DOHH2 (cell line): ENCODE data around the gene RETREG1.

Experiments used
- H3F3A ChIP-seq: fragments of 200-600 bp; sonication (generic), shearing (Covaris generic); 2 replicates; pipeline ENCODE4 v1.6.0; 2016; ENCODE audit warnings: antibody characterized with exemption, mild to moderate bottlenecking; ENCODE audit not compliant: control insufficient read depth, insufficient read depth
- H3K27ac ChIP-seq: fragments of 200-600 bp; sonication (generic); 2 replicates; pipeline ENCODE4 v1.5.1; 2014; ENCODE audit warnings: low read depth, mild to moderate bottlenecking, low read length, moderate library complexity
- H3K27me3 ChIP-seq: fragments of 200-600 bp; sonication (generic); 2 replicates; pipeline ENCODE4 v1.6.1; 2014; ENCODE audit warnings: mild to moderate bottlenecking, low read length, mixed read lengths; ENCODE audit not compliant: control insufficient read depth
- H3K36me3 ChIP-seq: fragments of 200-600 bp; sonication (generic); 2 replicates; pipeline ENCODE4 v1.6.1; 2014; ENCODE audit warnings: mild to moderate bottlenecking, low read length, moderate library complexity, mixed read lengths; ENCODE audit not compliant: control insufficient read depth
- H3K4me1 ChIP-seq: fragments of 200-600 bp; sonication (generic); 2 replicates; pipeline ENCODE4 v1.6.1; 2014; ENCODE audit warnings: mild to moderate bottlenecking, low read length, mixed read lengths; ENCODE audit not compliant: control insufficient read depth
- H3K4me2 ChIP-seq: fragments of 200-600 bp; sonication (generic); 2 replicates; pipeline ENCODE4 v1.6.0; 2014; ENCODE audit warnings: mild to moderate bottlenecking, low read length, moderate library complexity
- H3K4me3 ChIP-seq: fragments of 200-600 bp; sonication (generic); 2 replicates; pipeline ENCODE4 v1.5.1; 2014; ENCODE audit warnings: mild to moderate bottlenecking, low read length, mixed read lengths
- H3K79me2 ChIP-seq: fragments of 200-600 bp; sonication (generic); 2 replicates; pipeline ENCODE4 v1.6.1; 2014; ENCODE audit warnings: mild to moderate bottlenecking, low read length, mixed read lengths; ENCODE audit not compliant: control insufficient read depth
- H3K9me2 ChIP-seq: fragments of 200-600 bp; sonication (generic); replicated peaks from 2 replicates; pipeline ENCODE4 v1.6.1; 2014; ENCODE audit warnings: mild to moderate bottlenecking, low read length, mixed read lengths; ENCODE audit not compliant: control insufficient read depth
- H3K9me3 ChIP-seq: fragments of 200-600 bp; sonication (generic); 2 replicates; pipeline ENCODE4 v1.6.1; 2014; ENCODE audit warnings: antibody characterized with exemption, low read length, mixed read lengths; ENCODE audit not compliant: control insufficient read depth, insufficient read depth
- H4K20me1 ChIP-seq: fragments of 200-600 bp; sonication (generic); 2 replicates; pipeline ENCODE4 v1.6.0; 2014; ENCODE audit warnings: low read depth, mild to moderate bottlenecking, antibody characterized with exemption, low read length, moderate library complexity; ENCODE audit not compliant: control insufficient read depth, insufficient read depth
- EZH2phosphoT487 ChIP-seq: fragments of 200-600 bp; sonication (generic); IDR thresholded peaks from 2 replicates; pipeline ENCODE4 v1.6.1; 2017; ENCODE audit warnings: borderline replicate concordance, mild to moderate bottlenecking, antibody characterized with exemption, low read length, moderate library complexity, mixed read lengths
- TF ChIP-seq, protein P1 (sequence below): fragments of 200-600 bp; sonication (generic); IDR thresholded peaks from one replicate; pipeline ENCODE4 v1.5.1; 2014; ENCODE audit warnings: antibody characterized with exemption, mild to moderate bottlenecking, low read depth, low read length; ENCODE audit not compliant: poor library complexity, severe bottlenecking

Gene RETREG1

GRCh38 chr5:16593013-16593412, 23.8 kb downstream of the RETREG1 start:
- no peak for TF ChIP-seq EZH2phosphoT487
- TF ChIP-seq, protein P1, sequence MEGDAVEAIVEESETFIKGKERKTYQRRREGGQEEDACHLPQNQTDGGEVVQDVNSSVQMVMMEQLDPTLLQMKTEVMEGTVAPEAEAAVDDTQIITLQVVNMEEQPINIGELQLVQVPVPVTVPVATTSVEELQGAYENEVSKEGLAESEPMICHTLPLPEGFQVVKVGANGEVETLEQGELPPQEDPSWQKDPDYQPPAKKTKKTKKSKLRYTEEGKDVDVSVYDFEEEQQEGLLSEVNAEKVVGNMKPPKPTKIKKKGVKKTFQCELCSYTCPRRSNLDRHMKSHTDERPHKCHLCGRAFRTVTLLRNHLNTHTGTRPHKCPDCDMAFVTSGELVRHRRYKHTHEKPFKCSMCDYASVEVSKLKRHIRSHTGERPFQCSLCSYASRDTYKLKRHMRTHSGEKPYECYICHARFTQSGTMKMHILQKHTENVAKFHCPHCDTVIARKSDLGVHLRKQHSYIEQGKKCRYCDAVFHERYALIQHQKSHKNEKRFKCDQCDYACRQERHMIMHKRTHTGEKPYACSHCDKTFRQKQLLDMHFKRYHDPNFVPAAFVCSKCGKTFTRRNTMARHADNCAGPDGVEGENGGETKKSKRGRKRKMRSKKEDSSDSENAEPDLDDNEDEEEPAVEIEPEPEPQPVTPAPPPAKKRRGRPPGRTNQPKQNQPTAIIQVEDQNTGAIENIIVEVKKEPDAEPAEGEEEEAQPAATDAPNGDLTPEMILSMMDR: no peak
- Histone ChIP-seq H3K4me1 (no peaks in the 10 kb centered on the region), H3K27ac (no peak overlapping the region), H4K20me1 (no peaks in the 10 kb centered on the region), H3K9me3 (no peaks in the 10 kb centered on the region), H3F3A (no peaks in the 10 kb centered on the region), H3K4me2 (no peak overlapping the region), H3K27me3 (no peaks in the 10 kb centered on the region), H3K9me2 (no peaks in the 10 kb centered on the region; the same call in 1 of the 2 replicates), H3K4me3 (no peak overlapping the region), H3K79me2 (no peaks in the 10 kb centered on the region), H3K36me3 (no peaks in the 10 kb centered on the region)

DNA sequence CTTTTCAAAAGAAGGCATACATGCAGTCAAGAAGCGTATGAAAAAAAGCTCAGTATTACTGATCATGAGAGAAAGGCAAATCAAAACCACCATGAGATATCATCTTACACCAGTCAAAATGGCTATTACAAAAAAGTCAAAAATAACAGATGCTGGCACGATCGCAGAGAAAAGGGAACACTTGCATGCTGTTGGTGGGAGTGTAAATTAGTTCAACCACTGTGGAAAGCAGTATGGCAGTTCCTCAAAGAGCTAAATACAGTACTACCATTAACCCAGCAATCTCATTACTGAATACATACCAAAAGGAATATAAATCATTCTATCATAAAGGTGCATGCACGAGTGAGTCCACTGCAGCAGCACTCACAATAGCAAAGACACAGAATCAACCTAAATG, 24.5 kb downstream of the RETREG1 start:
- no peaks in the 10 kb centered on the region; the same call in 1 of the 2 replicates for H3K9me2 ChIP-seq
- H3K79me2 ChIP-seq: no peaks in the 10 kb centered on the region
- no peaks in the 10 kb centered on the region for H3F3A ChIP-seq
- H3K9me3 ChIP-seq: no peaks in the 10 kb centered on the region
- H4K20me1 ChIP-seq: no peaks in the 10 kb centered on the region
- no peaks in the 10 kb centered on the region for H3K36me3 ChIP-seq
- no peaks in the 10 kb centered on the region for H3K27me3 ChIP-seq
- no peak overlapping the region for H3K4me2 ChIP-seq
- no peak overlapping the region for H3K4me3 ChIP-seq
- H3K4me1 ChIP-seq: no peaks in the 10 kb centered on the region
- H3K27ac ChIP-seq: no peak overlapping the region
- TF ChIP-seq, protein P1: no peak
- no peak for TF ChIP-seq EZH2phosphoT487

DNA sequence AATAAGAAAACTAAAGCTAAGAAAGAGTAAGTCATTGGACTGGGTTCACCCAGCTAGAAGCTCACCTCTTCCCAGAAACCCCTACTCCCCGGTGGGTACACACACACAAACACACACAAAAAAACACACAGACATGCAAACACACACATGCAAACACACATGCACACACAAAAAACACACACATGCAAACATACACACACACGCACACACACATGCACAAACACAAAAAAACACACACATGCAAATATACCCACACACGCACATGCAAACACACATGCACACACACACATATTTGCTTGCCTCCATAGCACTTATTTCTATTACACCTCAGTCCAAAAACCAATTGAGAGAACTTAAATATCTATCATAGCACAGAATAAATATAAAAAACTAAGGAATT, 26.1 kb downstream of the RETREG1 start:
- H3F3A ChIP-seq: no peaks in the 10 kb centered on the region
- H4K20me1 ChIP-seq: no peaks in the 10 kb centered on the region
- no peak overlapping the region for H3K4me2 ChIP-seq
- no peaks in the 10 kb centered on the region for H3K27me3 ChIP-seq
- no peaks in the 10 kb centered on the region for H3K9me3 ChIP-seq
- peaks cover 13% of the 10 kb centered on the region for H3K4me1 ChIP-seq
- no peak overlapping the region for H3K27ac ChIP-seq
- no peak for TF ChIP-seq EZH2phosphoT487
- TF ChIP-seq, protein P1: no peak
- no peaks in the 10 kb centered on the region for H3K79me2 ChIP-seq
- no peak overlapping the region for H3K4me3 ChIP-seq
- H3K36me3 ChIP-seq: no peaks in the 10 kb centered on the region
- H3K9me2 ChIP-seq: no peaks in the 10 kb centered on the region; the same call in 1 of the 2 replicates
